ENCODE data around the gene INAFM1. TPM values are rescaled to one million over a fixed set of nuclear protein-coding genes. Genes with fewer than 3 reads are reported as not detected.

The INAFM1 gene
- total and polyA plus RNA-seq, 11 donors, result 4.8 to 14.0 (median 9.5) TPM

DNA sequence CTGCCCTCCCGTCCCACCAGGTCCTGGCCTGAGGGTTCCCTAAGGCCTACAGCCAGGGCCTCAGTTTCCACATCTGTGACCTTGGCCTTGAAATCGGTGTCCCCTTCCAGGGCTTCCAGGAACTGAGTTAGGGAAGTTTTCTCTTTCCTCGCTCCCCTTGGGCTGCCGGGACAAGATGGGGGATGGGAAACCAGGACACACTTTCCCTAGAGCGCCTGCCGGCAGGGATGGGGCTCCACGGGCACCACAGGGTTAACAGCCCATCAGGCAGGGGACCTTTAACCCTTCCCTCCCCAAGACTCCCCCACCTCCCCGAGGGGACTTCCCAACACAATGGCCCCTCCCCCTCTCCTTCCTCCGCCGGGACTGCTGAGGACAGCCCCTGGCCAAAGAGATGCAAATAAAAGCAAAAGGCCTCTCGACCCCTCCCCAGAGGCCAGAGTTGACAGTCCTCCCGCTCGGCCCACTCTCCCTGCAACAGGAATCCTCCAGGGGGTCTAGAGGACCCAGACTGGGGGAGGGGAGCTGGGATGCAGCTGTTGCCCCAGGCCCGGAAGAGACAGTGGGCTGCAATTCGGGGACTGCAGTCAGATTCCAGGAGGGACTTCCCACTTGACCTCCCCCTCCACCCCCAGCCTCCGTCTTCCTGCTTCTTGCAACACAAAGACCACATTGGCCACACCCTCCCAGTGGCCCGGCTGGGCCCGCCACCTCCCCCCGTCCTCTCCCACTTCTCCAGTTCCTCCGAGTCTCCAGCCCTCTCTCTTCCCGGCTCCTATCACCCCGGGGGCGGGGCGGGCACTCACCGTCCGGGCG, 47.1 kb upstream of the INAFM1 start:
- Histone ChIP-seq H3K4me1 (peaks cover 0 to 66% (median 36%) of the 10 kb centered on the region in 12 donors), H3K27me3 (no peaks in the 10 kb centered on the region), H3K9me3 (no peaks in the 10 kb centered on the region), H3K36me3 (peaks cover 0 to 28% (median 7%) of the 10 kb centered on the region in 9 donors), H3K27ac (peak overlapping the region; percentile 97 to 100 (median 100)), H3K4me3 (peak overlapping the region; percentile 34 to 99 (median 88))
- 0 to 2% (median 1%) methylated on average over 19 to 27 of the region's 27 CpGs for WGBS, 4 donors
- TF ChIP-seq CTCF (IDR thresholded peaks at IDR 0.05) (no peak), POLR2A (IDR thresholded peaks at IDR 0.05) (peak in 1 of 2 donors; percentile 40)
- peak; percentile 61 to 73 (median 65) for ATAC-seq
- DNase-seq, result peak; percentile 91 to 96 (median 93)
- intact Hi-C loops (cut with DNase I), result loop anchor here in 3 of 10 donors (2.0 to 5.0 kb wide), 3 partner anchors 15 to 70 kb away; no protein-coding TSS in a partner anchor

GRCh38 chr19:47228168-47228936, 46.3 kb upstream of the INAFM1 start:
- no peak for TF ChIP-seq CTCF (IDR thresholded peaks at IDR 0.05)
- TF ChIP-seq POLR2A (IDR thresholded peaks at IDR 0.05), result no peak
- peak in 3 of 4 donors; percentile 0 to 5 (median 2) for ATAC-seq
- Histone ChIP-seq H3K4me3 (peak overlapping the region; percentile 34 to 99 (median 88)), H3K27me3 (no peaks in the 10 kb centered on the region), H3K36me3 (peaks cover 0 to 24% (median 7%) of the 10 kb centered on the region in 9 donors), H3K27ac (peak overlapping the region; percentile 97 to 100 (median 100)), H3K4me1 (peaks cover 0 to 67% (median 36%) of the 10 kb centered on the region in 12 donors), H3K9me3 (no peaks in the 10 kb centered on the region)
- peak; percentile 55 to 75 (median 60) for DNase-seq
- 3 to 7% (median 4%) methylated on average over 32 to 50 of the region's 50 CpGs for WGBS, 4 donors
- intact Hi-C loops (cut with DNase I), result loop anchor here in 1 of 10 donors (5.0 kb wide), 1 partner anchor 71 kb away; no protein-coding TSS in a partner anchor

GRCh38 chr19:47228937-47229675, 45.6 kb upstream of the INAFM1 start:
- ATAC-seq, result no peak
- Histone ChIP-seq H3K27ac (peak overlapping the region; percentile 97 to 100 (median 100)), H3K4me1 (peaks cover 0 to 67% (median 36%) of the 10 kb centered on the region in 12 donors), H3K9me3 (no peaks in the 10 kb centered on the region), H3K27me3 (no peaks in the 10 kb centered on the region), H3K4me3 (peak overlapping the region in 11 of 12 donors; percentile 44 to 99 (median 96)), H3K36me3 (peaks cover 0 to 16% (median 0%) of the 10 kb centered on the region in 9 donors)
- DNase-seq, result no peak
- intact Hi-C loops (cut with DNase I), result loop anchor here in 1 of 10 donors (5.0 kb wide), 1 partner anchor 72 kb away; no protein-coding TSS in a partner anchor
- WGBS, 4 donors, result 8 to 19% (median 19%) methylated on average over 9 to 10 of the region's 10 CpGs
- no peak for TF ChIP-seq CTCF (IDR thresholded peaks at IDR 0.05)
- no peak for TF ChIP-seq POLR2A (IDR thresholded peaks at IDR 0.05)

All from heart left ventricle (tissue), 16 donors.